ENCODE data around the gene NPAS3.

The NPAS3 gene

GRCh38 chr14:33452995-33453394 is 514.3 kb downstream of the NPAS3 start:
- DNase-seq, result no peak

- DNase-seq, result no peak
Measured at GRCh38 chr14:33454022-33454595, 515.4 kb downstream of the NPAS3 start.

- DNase-seq, result peak; percentile 35
Measured at GRCh38 chr14:33454707-33455106, 516.0 kb downstream of the NPAS3 start.

- DNase-seq, result no peak
Measured at GRCh38 chr14:33455654-33456345, 517.1 kb downstream of the NPAS3 start.

- no peak for DNase-seq
Measured at GRCh38 chr14:33457021-33457420, 518.3 kb downstream of the NPAS3 start.

GRCh38 chr14:33457617-33458016 is 518.9 kb downstream of the NPAS3 start:
- DNase-seq, result no peak

GRCh38 chr14:33460164-33460563 is 521.5 kb downstream of the NPAS3 start:
- DNase-seq, result no peak

GRCh38 chr14:33461036-33461435 is 522.4 kb downstream of the NPAS3 start:
- DNase-seq, result no peak

- DNase-seq, result no peak
Measured at GRCh38 chr14:33463731-33464130, 525.1 kb downstream of the NPAS3 start.

GRCh38 chr14:33464254-33464962 is 525.7 kb downstream of the NPAS3 start:
- no peak for DNase-seq

- DNase-seq, result no peak
Measured at GRCh38 chr14:33465846-33466700, 527.4 kb downstream of the NPAS3 start.

- DNase-seq, result no peak
Measured at GRCh38 chr14:33467971-33468370, 529.3 kb downstream of the NPAS3 start.

- no peak for DNase-seq
Measured at GRCh38 chr14:33469898-33470297, 531.2 kb downstream of the NPAS3 start.

- DNase-seq, result no peak
Measured at GRCh38 chr14:33471776-33472175, 533.1 kb downstream of the NPAS3 start.

GRCh38 chr14:33475623-33476022 is 536.9 kb downstream of the NPAS3 start:
- DNase-seq, result peak; percentile 71

GRCh38 chr14:33477797-33478196 is 539.1 kb downstream of the NPAS3 start:
- no peak for DNase-seq

GRCh38 chr14:33480071-33480886 is 541.6 kb downstream of the NPAS3 start:
- DNase-seq, result no peak

- DNase-seq, result no peak
Measured at GRCh38 chr14:33480887-33481184, 542.2 kb downstream of the NPAS3 start.

GRCh38 chr14:33483110-33483509 is 544.4 kb downstream of the NPAS3 start:
- no peak for DNase-seq

- DNase-seq, result no peak
Measured at GRCh38 chr14:33483541-33483940, 544.9 kb downstream of the NPAS3 start.

- no peak for DNase-seq
Measured at GRCh38 chr14:33484264-33484663, 545.6 kb downstream of the NPAS3 start.

GRCh38 chr14:33486332-33486890 is 547.7 kb downstream of the NPAS3 start:
- DNase-seq, result no peak

All from NCI-H774 (cell line).